GM23338 (cell line): ENCODE results near the gene SPRY2.

ENCODE experiments used
- EZH2 ChIP-seq: fragments of 200-600 bp; sonication (generic); IDR thresholded peaks from one replicate; pipeline ENCODE4 v1.8.0; 2017; ENCODE audit warnings: antibody characterized with exemption, mild to moderate bottlenecking, low read depth; ENCODE audit not compliant: unreplicated experiment
- EZH2phosphoT487 ChIP-seq: fragments of 200-600 bp; sonication (generic); IDR thresholded peaks from one replicate; pipeline ENCODE4 v1.8.1; 2018; ENCODE audit warnings: antibody characterized with exemption; ENCODE audit not compliant: unreplicated experiment
- JUNB ChIP-seq: IDR thresholded peaks from one replicate; pipeline ENCODE4 v1.6.1; 2016; ENCODE audit warnings: antibody characterized with exemption; ENCODE audit not compliant: unreplicated experiment
- POLR2AphosphoS5 ChIP-seq: IDR thresholded peaks from 2 replicates; pipeline ENCODE4 v1.6.1; 2016; ENCODE audit warnings: antibody characterized with exemption, low read depth
- STAT1 ChIP-seq: IDR thresholded peaks from one replicate; pipeline ENCODE4 v1.6.1; 2016; ENCODE audit warnings: antibody characterized with exemption; ENCODE audit not compliant: unreplicated experiment
- TF ChIP-seq, protein P1 (sequence below), 2 experiments: fragments of 200-600 bp in 1 of 2; sonication (generic) in 1 of 2; conservative IDR thresholded peaks; 2 replicates each; pipeline versions ENCODE4 v1.5.1 to v1.6.1; 2016 to 2017; ENCODE audit warnings: antibody characterized with exemption in 2 of 2, low read depth in 2 of 2, mild to moderate bottlenecking in 2 of 2, moderate library complexity in 1 of 2
- TF ChIP-seq, protein P2 (sequence below): IDR thresholded peaks from one replicate; pipeline ENCODE4 v1.6.1; 2018; ENCODE audit warnings: antibody characterized with exemption; ENCODE audit not compliant: unreplicated experiment

- TF ChIP-seq, protein P1, sequence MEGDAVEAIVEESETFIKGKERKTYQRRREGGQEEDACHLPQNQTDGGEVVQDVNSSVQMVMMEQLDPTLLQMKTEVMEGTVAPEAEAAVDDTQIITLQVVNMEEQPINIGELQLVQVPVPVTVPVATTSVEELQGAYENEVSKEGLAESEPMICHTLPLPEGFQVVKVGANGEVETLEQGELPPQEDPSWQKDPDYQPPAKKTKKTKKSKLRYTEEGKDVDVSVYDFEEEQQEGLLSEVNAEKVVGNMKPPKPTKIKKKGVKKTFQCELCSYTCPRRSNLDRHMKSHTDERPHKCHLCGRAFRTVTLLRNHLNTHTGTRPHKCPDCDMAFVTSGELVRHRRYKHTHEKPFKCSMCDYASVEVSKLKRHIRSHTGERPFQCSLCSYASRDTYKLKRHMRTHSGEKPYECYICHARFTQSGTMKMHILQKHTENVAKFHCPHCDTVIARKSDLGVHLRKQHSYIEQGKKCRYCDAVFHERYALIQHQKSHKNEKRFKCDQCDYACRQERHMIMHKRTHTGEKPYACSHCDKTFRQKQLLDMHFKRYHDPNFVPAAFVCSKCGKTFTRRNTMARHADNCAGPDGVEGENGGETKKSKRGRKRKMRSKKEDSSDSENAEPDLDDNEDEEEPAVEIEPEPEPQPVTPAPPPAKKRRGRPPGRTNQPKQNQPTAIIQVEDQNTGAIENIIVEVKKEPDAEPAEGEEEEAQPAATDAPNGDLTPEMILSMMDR (conservative IDR thresholded peaks at IDR 0.05; ENCODE audit: low read depth in 2 of 2), result no peak
- TF ChIP-seq, protein P2, sequence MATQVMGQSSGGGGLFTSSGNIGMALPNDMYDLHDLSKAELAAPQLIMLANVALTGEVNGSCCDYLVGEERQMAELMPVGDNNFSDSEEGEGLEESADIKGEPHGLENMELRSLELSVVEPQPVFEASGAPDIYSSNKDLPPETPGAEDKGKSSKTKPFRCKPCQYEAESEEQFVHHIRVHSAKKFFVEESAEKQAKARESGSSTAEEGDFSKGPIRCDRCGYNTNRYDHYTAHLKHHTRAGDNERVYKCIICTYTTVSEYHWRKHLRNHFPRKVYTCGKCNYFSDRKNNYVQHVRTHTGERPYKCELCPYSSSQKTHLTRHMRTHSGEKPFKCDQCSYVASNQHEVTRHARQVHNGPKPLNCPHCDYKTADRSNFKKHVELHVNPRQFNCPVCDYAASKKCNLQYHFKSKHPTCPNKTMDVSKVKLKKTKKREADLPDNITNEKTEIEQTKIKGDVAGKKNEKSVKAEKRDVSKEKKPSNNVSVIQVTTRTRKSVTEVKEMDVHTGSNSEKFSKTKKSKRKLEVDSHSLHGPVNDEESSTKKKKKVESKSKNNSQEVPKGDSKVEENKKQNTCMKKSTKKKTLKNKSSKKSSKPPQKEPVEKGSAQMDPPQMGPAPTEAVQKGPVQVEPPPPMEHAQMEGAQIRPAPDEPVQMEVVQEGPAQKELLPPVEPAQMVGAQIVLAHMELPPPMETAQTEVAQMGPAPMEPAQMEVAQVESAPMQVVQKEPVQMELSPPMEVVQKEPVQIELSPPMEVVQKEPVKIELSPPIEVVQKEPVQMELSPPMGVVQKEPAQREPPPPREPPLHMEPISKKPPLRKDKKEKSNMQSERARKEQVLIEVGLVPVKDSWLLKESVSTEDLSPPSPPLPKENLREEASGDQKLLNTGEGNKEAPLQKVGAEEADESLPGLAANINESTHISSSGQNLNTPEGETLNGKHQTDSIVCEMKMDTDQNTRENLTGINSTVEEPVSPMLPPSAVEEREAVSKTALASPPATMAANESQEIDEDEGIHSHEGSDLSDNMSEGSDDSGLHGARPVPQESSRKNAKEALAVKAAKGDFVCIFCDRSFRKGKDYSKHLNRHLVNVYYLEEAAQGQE, result no peak
- TF ChIP-seq POLR2AphosphoS5 (no peak), STAT1 (no peak), EZH2 (no peak), JUNB (no peak), EZH2phosphoT487 (no peak)
Observed at GRCh38 chr13:80386592-80386991, 45.7 kb upstream of the SPRY2 start.
